Measurements from ENCODE around the gene IFT122. TPM values are rescaled to one million over a fixed set of nuclear protein-coding genes. Genes with fewer than 3 reads are reported as not detected.

IFT122 gene
- total and polyA plus RNA-seq, 2 donors (not counting 3 experiments of a cell fraction or from before 2014, with no cell fraction given): 38.4 to 41.7 TPM

GRCh38 chr3:129453732-129454131, 13.7 kb downstream of the IFT122 start:
- H3K9me1 ChIP-seq (replicated peaks; ENCODE audit: control insufficient read depth, extremely low read depth, insufficient read depth, low read length): no peaks in the 10 kb centered on the region
- ChIA-PET CTCF (interaction anchor here (1.1 kb wide), 1 partner anchor 70 kb away, joined by 4 read pairs; no protein-coding TSS in a partner anchor), POLR2A (no interaction called here)
- no peaks in the 10 kb centered on the region for H3K9me3 ChIP-seq (replicated peaks; ENCODE audit: control insufficient read depth, insufficient read depth, low read length)
- H3K4me1 ChIP-seq (ENCODE audit: control insufficient read depth, extremely low read depth, insufficient read depth, low read length): peaks cover 21% of the 10 kb centered on the region
- H3K27me3 ChIP-seq (ENCODE audit: control insufficient read depth in 2 of 2, insufficient read depth in 2 of 2, low read length in 2 of 2): no peaks in the 10 kb centered on the region
- intact Hi-C loops (cut with micrococcal nuclease) (no loop called here), dilution Hi-C loops (cut with MboI; ENCODE audit: extremely low pct_ligation_motif_present, low sequenced_read_pairs) (no loop called here)
- no peak overlapping the region for H2AFZ ChIP-seq (ENCODE audit: low read depth, low read length)
- H3K4me2 ChIP-seq (ENCODE audit: insufficient read depth, low read length): no peak overlapping the region
- BruUV-seq (replicated peaks): no TSS peak
- no peak overlapping the region for H3K27ac ChIP-seq (ENCODE audit: insufficient read depth, low read depth, low read length)
- TF ChIP-seq GATA2 (IDR thresholded peaks at IDR 0.05; ENCODE audit: insufficient read depth, insufficient read length, low read depth, low read length): no peak
- TF ChIP-seq MAX (IDR thresholded peaks at IDR 0.05; ENCODE audit: insufficient read depth, insufficient read length): no peak
- no peak for TF ChIP-seq MYC (IDR thresholded peaks at IDR 0.05; ENCODE audit: low read depth, low read length)
- no peak for TF ChIP-seq EZH2 (IDR thresholded peaks at IDR 0.05; ENCODE audit: borderline replicate concordance, low read depth, low read length, severe bottlenecking)
- TF ChIP-seq JUN (IDR thresholded peaks at IDR 0.05; ENCODE audit: borderline replicate concordance, insufficient read depth, insufficient read length, low read depth): no peak
- no peak for TF ChIP-seq POLR2A (IDR thresholded peaks at IDR 0.05; ENCODE audit: low read depth, low read length)
- no peak for TF ChIP-seq POLR2AphosphoS5 (IDR thresholded peaks at IDR 0.05; ENCODE audit: insufficient read depth, low read depth, low read length)
- TF ChIP-seq CTCF (IDR thresholded peaks at IDR 0.05; ENCODE audit: extremely low read depth in 1 of 2, insufficient read depth in 1 of 2, low read depth in 1 of 2, low read length in 2 of 2): no peak
- no peak for TF ChIP-seq FOS (IDR thresholded peaks at IDR 0.05; ENCODE audit: borderline replicate concordance, insufficient read depth, low read length)
- H3K4me3 ChIP-seq (replicated peaks in 1 of 3; ENCODE audit: insufficient read depth in 1 of 3, low read depth in 1 of 3, low read length in 3 of 3): no peak overlapping the region
- FAIRE-seq (no peak), DNase-seq (ENCODE audit: low read depth, low spot score) (no peak)
- no peaks in the 10 kb centered on the region for H3K79me2 ChIP-seq (ENCODE audit: control insufficient read depth, insufficient read depth, low read length)
- H3K9ac ChIP-seq (replicated peaks; ENCODE audit: extremely low read depth, insufficient read depth, low read length): no peak overlapping the region
- no peaks in the 10 kb centered on the region for H4K20me1 ChIP-seq (replicated peaks; ENCODE audit: control insufficient read depth, extremely low read depth, insufficient read depth, low read length)
- peaks cover 9% of the 10 kb centered on the region in 2 experiments for H3K36me3 ChIP-seq (ENCODE audit: control insufficient read depth in 2 of 2, extremely low read depth in 1 of 2, insufficient read depth in 2 of 2, low read length in 2 of 2)

Measured in endothelial cell of umbilical vein (primary cell).